Heart left ventricle (tissue), 13 donors: ENCODE results near the gene FTCDNL1.

Source experiments
- POLR2A ChIP-seq, 2 donors: fragments of 450-650 bp; IDR thresholded peaks; one replicate each; pipeline ENCODE4 v1.6.1; 2017; ENCODE audit warnings: antibody characterized with exemption in 2 of 2, mild to moderate bottlenecking in 2 of 2, moderate library complexity in 2 of 2
- TF ChIP-seq, protein P1 (sequence below), 12 donors: fragments of 200-600 bp; sonication (generic) in 4 of 12; IDR thresholded peaks; one replicate each; pipeline versions ENCODE4 v1.5.0 to v1.8.0; 2018 to 2022; ENCODE audit warnings: antibody characterized with exemption in 12 of 12, mild to moderate bottlenecking in 5 of 12
- donor health status: ischemic (EF 13 %, LVEDD 7.1; RV severe dilation, severe dysfunction).
- donor health status: DM: no; HTN: yes; CAD: no.
- donor health status: DM: no; HTN: no; CAD: no.
- donor health status: ischemic (EF 25% LVEDD 6.9; RV normal size, moderate dysfunction).
- donor health status: ischemic (EF 25% LVEDD 5.7; RV mildly dilated, moderate dysfunction).
- donor health status: ischemic (EF 35%, LVEDD 5.7; RV mildly dilated, moderate dysfunction).
- donor health status: nonischemic (EF 11% LVEDD 7.7; RV severe dilation, severe dysfunction).
- donor health status: DM: yes; HTN: yes; CAD: no.
- donor health status: PGD.
- donor health status: ischemic (EF 29% LVEDD 5.4; RV normal size, mild dysfunction).
- donor health status: nonischemic (EF 23%, LVEDD 6.1; RV moderate dilation, normal function).

- TF ChIP-seq, protein P1, sequence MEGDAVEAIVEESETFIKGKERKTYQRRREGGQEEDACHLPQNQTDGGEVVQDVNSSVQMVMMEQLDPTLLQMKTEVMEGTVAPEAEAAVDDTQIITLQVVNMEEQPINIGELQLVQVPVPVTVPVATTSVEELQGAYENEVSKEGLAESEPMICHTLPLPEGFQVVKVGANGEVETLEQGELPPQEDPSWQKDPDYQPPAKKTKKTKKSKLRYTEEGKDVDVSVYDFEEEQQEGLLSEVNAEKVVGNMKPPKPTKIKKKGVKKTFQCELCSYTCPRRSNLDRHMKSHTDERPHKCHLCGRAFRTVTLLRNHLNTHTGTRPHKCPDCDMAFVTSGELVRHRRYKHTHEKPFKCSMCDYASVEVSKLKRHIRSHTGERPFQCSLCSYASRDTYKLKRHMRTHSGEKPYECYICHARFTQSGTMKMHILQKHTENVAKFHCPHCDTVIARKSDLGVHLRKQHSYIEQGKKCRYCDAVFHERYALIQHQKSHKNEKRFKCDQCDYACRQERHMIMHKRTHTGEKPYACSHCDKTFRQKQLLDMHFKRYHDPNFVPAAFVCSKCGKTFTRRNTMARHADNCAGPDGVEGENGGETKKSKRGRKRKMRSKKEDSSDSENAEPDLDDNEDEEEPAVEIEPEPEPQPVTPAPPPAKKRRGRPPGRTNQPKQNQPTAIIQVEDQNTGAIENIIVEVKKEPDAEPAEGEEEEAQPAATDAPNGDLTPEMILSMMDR (IDR thresholded peaks at IDR 0.05) = no peak
- no peak for TF ChIP-seq POLR2A (IDR thresholded peaks at IDR 0.05)
These were observed 90.4 kb downstream of the FTCDNL1 start for GRCh38 chr2:199760574-199760973.
